Endodermal cell (in vitro differentiated cells): ENCODE data around the gene CCDC3. TPM values are rescaled to one million over a fixed set of nuclear protein-coding genes. Genes with fewer than 3 reads are reported as not detected.
A peak's percentile ranks its signal among the peaks of the same experiment; 100 is the strongest.

Experiments used
- DNase-seq: peaks from one replicate; pipeline ENCODE4 v3.0.0-alpha.2; 2017
- H3K27ac ChIP-seq: 2 replicates; pipeline ENCODE4 v1.5.1; 2013; ENCODE audit warnings: mild to moderate bottlenecking, low read depth, low read length, moderate library complexity
- H3K27me3 ChIP-seq: 2 replicates; pipeline ENCODE4 v1.6.1; 2013; ENCODE audit warnings: mild to moderate bottlenecking, low read length, moderate library complexity; ENCODE audit not compliant: insufficient read depth, control insufficient read depth, poor library complexity, severe bottlenecking
- H3K36me3 ChIP-seq: 2 replicates; pipeline ENCODE4 v1.7.0; 2013; ENCODE audit warnings: mild to moderate bottlenecking, low read length, moderate library complexity; ENCODE audit not compliant: control insufficient read depth, insufficient read depth
- H3K4me1 ChIP-seq: one replicate; pipeline ENCODE4 v1.7.0; 2013; ENCODE audit warnings: low read length; ENCODE audit not compliant: control insufficient read depth, insufficient read depth
- H3K4me3 ChIP-seq: 2 replicates; pipeline ENCODE4 v1.5.1; 2013; ENCODE audit warnings: mild to moderate bottlenecking, low read length, moderate library complexity
- H3K9ac ChIP-seq: 2 replicates; pipeline ENCODE4 v1.6.1; 2013; ENCODE audit warnings: mild to moderate bottlenecking, low read length, moderate library complexity; ENCODE audit not compliant: poor library complexity, severe bottlenecking; ENCODE audit errors: extremely low read depth
- H3K9me3 ChIP-seq: 2 replicates; pipeline ENCODE4 v1.6.1; 2013; ENCODE audit warnings: mild to moderate bottlenecking, low read length, moderate library complexity; ENCODE audit not compliant: control insufficient read depth
- H3K27ac Mint-ChIP-seq: 2 replicates; pipeline ENCODE4 v1.8.0; 2020; ENCODE audit warnings: mixed read lengths
- H3K27me3 Mint-ChIP-seq: 2 replicates; pipeline ENCODE4 v1.8.0; 2021; ENCODE audit warnings: mild to moderate bottlenecking, mixed read lengths; ENCODE audit not compliant: insufficient read depth
- H3K36me3 Mint-ChIP-seq: 2 replicates; pipeline ENCODE4 v1.8.0; 2020; ENCODE audit warnings: low read depth, mixed read lengths
- H3K4me1 Mint-ChIP-seq: 2 replicates; pipeline ENCODE4 v1.8.0; 2020; ENCODE audit warnings: mixed read lengths
- H3K4me3 Mint-ChIP-seq: 2 replicates; pipeline ENCODE4 v1.8.0; 2020; ENCODE audit warnings: mild to moderate bottlenecking, moderate library complexity, mixed read lengths
- H3K9me3 Mint-ChIP-seq: 2 replicates; pipeline ENCODE4 v1.8.0; 2020; ENCODE audit warnings: mild to moderate bottlenecking, mixed read lengths
- WGBS, 2 experiments: methylation state at CpG; one replicate each; pipeline versions ENCODE4 v1.1.5 to v1.1.7; 2013; ENCODE audit warnings: missing lambda C conversion rate in 2 of 2, mixed read lengths in 1 of 2; ENCODE audit not compliant: insufficient coverage in 1 of 2, insufficient read length in 1 of 2; 5-methylcytosine and 5-hydroxymethylcytosine counted together
- total RNA-seq, 2 donors: library from RNA; stranded (reverse); fragmentation: NEBNext Ultra II Directional in 1 of 2; extraction: Animal tissue kit (Norgen Biotek cat#: 25700) in 1 of 2; gene quantifications; 2 replicates in 1 of 2; 3 replicates in 1 of 2; pipeline ENCODE4 v1.2.1, GENCODE V29; 2021
- TF ChIP-seq, protein P1 (sequence below): fragments of 200-600 bp; sonication (generic); conservative IDR thresholded peaks from 2 replicates; pipeline ENCODE4 v1.5.0; 2021; ENCODE audit warnings: antibody characterized with exemption, mild to moderate bottlenecking

Gene CCDC3
- total RNA-seq, 2 donors from 2014 or later = 4.6 to 12.3 TPM

DNA sequence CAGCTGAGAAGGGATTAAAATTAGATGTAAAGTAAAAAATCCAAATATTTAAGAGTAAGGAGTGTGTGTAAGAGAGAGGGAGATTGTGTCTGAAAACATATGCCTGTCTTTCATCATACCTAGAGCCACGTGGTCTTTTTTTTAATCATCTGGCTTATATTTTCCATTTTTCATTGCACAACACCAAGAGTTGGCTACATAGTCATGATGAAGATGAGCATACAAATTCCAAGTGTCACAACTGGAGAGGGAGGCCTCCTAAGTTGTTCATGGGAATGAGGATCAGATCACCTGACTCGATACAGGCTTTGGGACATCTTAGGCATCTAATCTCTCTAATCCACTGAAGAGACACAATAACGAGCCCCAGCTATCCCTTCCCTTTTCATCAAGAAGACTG is 47.2 kb upstream of the CCDC3 start:
- H3K4me3 Mint-ChIP-seq = no peak overlapping the region
- Histone ChIP-seq H3K27me3 (no peaks in the 10 kb centered on the region), H3K36me3 (no peaks in the 10 kb centered on the region), H3K27ac (no peak overlapping the region), H3K9me3 (peaks cover under 1% of the 10 kb centered on the region), H3K9ac (no peak overlapping the region), H3K4me3 (no peak overlapping the region), H3K4me1 (no peaks in the 10 kb centered on the region)
- no peaks in the 10 kb centered on the region for H3K36me3 Mint-ChIP-seq
- no peaks in the 10 kb centered on the region for H3K27me3 Mint-ChIP-seq
- TF ChIP-seq, protein P1, sequence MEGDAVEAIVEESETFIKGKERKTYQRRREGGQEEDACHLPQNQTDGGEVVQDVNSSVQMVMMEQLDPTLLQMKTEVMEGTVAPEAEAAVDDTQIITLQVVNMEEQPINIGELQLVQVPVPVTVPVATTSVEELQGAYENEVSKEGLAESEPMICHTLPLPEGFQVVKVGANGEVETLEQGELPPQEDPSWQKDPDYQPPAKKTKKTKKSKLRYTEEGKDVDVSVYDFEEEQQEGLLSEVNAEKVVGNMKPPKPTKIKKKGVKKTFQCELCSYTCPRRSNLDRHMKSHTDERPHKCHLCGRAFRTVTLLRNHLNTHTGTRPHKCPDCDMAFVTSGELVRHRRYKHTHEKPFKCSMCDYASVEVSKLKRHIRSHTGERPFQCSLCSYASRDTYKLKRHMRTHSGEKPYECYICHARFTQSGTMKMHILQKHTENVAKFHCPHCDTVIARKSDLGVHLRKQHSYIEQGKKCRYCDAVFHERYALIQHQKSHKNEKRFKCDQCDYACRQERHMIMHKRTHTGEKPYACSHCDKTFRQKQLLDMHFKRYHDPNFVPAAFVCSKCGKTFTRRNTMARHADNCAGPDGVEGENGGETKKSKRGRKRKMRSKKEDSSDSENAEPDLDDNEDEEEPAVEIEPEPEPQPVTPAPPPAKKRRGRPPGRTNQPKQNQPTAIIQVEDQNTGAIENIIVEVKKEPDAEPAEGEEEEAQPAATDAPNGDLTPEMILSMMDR = no peak
- peaks cover 3% of the 10 kb centered on the region for H3K9me3 Mint-ChIP-seq
- peaks cover 28% of the 10 kb centered on the region for H3K4me1 Mint-ChIP-seq
- H3K27ac Mint-ChIP-seq = no peak overlapping the region
- WGBS, 2 experiments = 90% methylated on average over 3 of the region's 3 CpGs; no CpG with 5 or more reads in 1 of the 2 experiments
- no peak for DNase-seq

DNA sequence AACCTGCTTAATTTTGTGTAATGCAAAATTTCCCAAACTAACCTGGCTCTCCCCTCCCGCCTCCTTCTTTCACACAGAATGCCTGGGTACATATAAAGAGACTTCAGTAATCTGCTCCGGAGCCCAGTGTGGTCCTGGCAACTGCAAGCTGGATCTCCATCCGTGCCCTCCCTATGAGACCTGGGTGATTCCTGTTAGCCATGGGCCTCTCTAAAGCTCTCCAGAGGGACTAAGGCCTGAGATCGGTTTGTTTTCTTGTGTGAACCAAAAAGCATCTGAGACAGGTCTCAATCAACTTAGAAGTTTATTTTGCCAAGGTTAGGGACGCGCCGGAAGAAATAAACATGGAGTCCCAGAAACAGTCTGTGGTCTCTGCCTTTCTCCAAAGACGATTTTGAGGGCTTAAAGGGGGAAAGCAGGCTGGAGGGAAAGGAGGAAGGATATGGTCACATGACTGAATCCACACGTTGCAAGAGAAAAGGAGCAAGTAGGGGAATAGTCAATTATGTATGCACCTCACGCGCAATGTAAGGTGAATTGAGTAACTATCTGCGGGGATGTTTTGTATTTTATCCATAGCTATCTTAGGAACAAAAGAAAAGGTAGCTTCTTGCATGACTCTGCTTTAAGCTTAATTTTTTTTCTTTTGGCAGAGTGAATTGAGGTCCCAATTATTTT is 46.2 kb upstream of the CCDC3 start:
- Mint-ChIP-seq H3K36me3 (no peaks in the 10 kb centered on the region), H3K9me3 (peaks cover 8% of the 10 kb centered on the region), H3K27me3 (no peaks in the 10 kb centered on the region), H3K27ac (no peak overlapping the region), H3K4me3 (no peak overlapping the region), H3K4me1 (peaks cover 28% of the 10 kb centered on the region)
- no peak overlapping the region for H3K9ac ChIP-seq
- TF ChIP-seq, protein P1 = no peak
- no peak overlapping the region for H3K27ac ChIP-seq
- no peaks in the 10 kb centered on the region for H3K36me3 ChIP-seq
- H3K27me3 ChIP-seq = no peaks in the 10 kb centered on the region
- no peak overlapping the region for H3K4me3 ChIP-seq
- peaks cover 3% of the 10 kb centered on the region for H3K9me3 ChIP-seq
- WGBS, 2 experiments = 83 to 84% methylated on average over 10 to 12 of the region's 12 CpGs
- DNase-seq = peak; percentile 54
- no peaks in the 10 kb centered on the region for H3K4me1 ChIP-seq

DNA sequence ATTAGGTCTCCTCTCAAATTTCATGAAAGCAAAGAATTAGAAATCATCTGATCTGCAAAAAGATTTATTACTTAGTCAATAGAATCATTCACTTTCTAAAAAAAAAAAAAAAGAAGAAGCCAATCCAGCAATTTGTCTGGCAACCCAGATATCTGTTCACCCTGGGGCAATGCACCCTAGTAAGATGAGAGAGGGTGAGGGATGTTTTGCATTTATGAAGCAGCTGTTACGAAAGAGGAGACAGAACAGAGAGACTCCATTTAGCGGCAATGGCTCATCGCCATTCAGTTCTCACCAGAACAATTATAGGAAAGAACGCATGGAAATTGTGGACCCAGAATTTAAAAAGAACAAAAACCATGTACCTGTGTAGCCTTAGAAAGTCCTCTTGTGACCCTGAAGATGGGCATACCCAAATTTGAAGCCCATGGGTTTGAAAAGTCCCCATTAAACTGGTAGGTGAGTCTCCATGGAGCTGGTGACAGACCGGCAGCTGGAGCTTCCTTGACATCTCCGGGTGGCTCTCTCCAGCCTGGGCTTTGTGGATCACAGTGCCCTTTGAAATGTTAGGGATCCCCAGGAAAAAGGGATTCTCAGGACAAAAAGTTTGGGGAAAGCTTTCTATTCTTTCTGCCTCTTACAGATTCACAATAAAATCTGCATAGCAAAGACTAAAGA is 45.5 kb upstream of the CCDC3 start:
- Mint-ChIP-seq H3K9me3 (peaks cover 13% of the 10 kb centered on the region), H3K36me3 (no peaks in the 10 kb centered on the region), H3K27ac (no peak overlapping the region), H3K27me3 (no peaks in the 10 kb centered on the region), H3K4me3 (no peak overlapping the region), H3K4me1 (peaks cover 31% of the 10 kb centered on the region)
- H3K36me3 ChIP-seq = no peaks in the 10 kb centered on the region
- DNase-seq = peak; percentile 38
- WGBS, 2 experiments = 86 to 93% methylated on average over 5 to 6 of the region's 6 CpGs
- TF ChIP-seq, protein P1 = no peak
- H3K27me3 ChIP-seq = no peaks in the 10 kb centered on the region
- no peak overlapping the region for H3K27ac ChIP-seq
- peaks cover 3% of the 10 kb centered on the region for H3K9me3 ChIP-seq
- H3K4me1 ChIP-seq = no peaks in the 10 kb centered on the region
- H3K4me3 ChIP-seq = no peak overlapping the region
- H3K9ac ChIP-seq = no peak overlapping the region
